Activated naive CD4-positive, alpha-beta T cell treated with anti-CD3 and anti-CD28 coated beads for 36 hours (primary cell): ENCODE measurements around the gene JAG1. TPM values are rescaled to one million over a fixed set of nuclear protein-coding genes. Genes with fewer than 3 reads are reported as not detected.

Experiments
- CTCF ChIA-PET: fragments of 350-600 bp; sonication (Branson Sonifier 250); formaldehyde crosslinking; loops from one replicate; lab custom pipeline; 2021; ENCODE audit warnings: antibody characterized with exemption; lab: Charles Lee
- DNase-seq: peaks from one replicate; pipeline ENCODE4 v3.0.0-alpha.2; 2020
- H3K27ac Mint-ChIP-seq: one replicate; pipeline ENCODE4 v1.8.0; 2021; ENCODE audit warnings: mild to moderate bottlenecking, mixed read lengths
- H3K27me3 Mint-ChIP-seq: one replicate; pipeline ENCODE4 v1.8.0; 2021; ENCODE audit warnings: low read depth, mixed read lengths
- H3K36me3 Mint-ChIP-seq: one replicate; pipeline ENCODE4 v1.8.0; 2021; ENCODE audit warnings: low read depth, mixed read lengths
- H3K4me1 Mint-ChIP-seq: one replicate; pipeline ENCODE4 v1.8.0; 2021; ENCODE audit warnings: low read depth, mixed read lengths
- H3K4me3 Mint-ChIP-seq: one replicate; pipeline ENCODE4 v1.8.0; 2021; ENCODE audit warnings: mild to moderate bottlenecking, moderate library complexity, mixed read lengths
- H3K9me3 Mint-ChIP-seq: one replicate; pipeline ENCODE4 v1.8.0; 2021; ENCODE audit warnings: mixed read lengths
- intact Hi-C: fragments of 100-400 bp; cut with micrococcal nuclease; formaldehyde crosslinking; loops from one replicate; pipeline ENCODE4 v1.15.1; 2023
- total RNA-seq, 2 experiments: library from RNA; stranded (reverse); gene quantifications; one replicate each; pipeline ENCODE4 v1.2.3, GENCODE V29; 2021

The JAG1 gene
- total RNA-seq, 2 experiments from 2014 or later: 0.25 to 0.41 TPM

DNA sequence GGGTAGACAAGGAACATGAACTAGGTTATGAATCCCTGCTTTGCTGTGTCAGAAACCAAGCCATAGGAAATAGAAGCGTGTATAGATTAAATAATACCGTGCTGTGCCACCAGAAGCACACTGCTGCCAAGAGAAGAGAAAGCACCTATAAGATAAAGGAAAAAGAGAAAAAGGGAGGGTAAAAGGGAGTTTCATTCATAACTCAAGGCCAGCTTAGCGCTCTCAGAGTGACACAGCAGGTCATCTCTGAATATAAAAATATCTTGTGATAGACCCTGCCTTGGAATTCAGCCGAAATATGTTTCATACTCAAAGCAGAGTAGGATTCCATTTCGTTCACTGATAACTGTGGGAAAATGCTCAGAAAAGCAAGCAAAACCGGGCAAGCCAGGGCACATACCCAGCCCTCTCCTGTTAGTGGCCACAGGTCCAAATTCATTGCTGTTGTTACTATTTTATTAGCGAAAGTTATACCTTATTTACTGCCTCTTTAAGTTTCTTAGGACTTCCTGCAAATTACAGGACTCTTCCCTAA, 8.7 kb downstream of the JAG1 start:
- CTCF ChIA-PET: no interaction called here
- intact Hi-C loops: no loop called here
- Mint-ChIP-seq H3K27ac (no peak overlapping the region), H3K4me1 (no peaks in the 10 kb centered on the region), H3K9me3 (no peaks in the 10 kb centered on the region), H3K27me3 (peaks cover 25% of the 10 kb centered on the region), H3K4me3 (no peak overlapping the region), H3K36me3 (no peaks in the 10 kb centered on the region)
- DNase-seq: no peak

DNA sequence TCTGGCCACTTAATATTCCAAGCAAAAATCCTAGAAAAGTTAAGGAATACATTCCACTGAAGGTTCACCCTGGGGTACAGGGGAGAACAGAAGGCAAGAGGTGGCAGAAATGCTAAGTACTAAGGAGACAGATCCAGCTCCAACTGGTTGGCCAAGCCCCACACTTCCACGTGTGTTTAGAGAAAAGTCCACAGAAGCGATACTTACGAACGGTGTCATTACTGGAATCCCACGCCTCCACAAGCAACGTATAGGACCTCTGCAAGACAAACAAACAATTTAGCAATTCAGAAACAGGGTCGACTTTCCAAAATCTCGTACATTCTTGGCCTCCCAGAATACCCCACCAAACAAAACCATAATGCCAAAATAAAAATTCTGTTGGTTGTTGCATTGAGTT, 10.0 kb downstream of the JAG1 start:
- no peaks in the 10 kb centered on the region for H3K4me1 Mint-ChIP-seq
- CTCF ChIA-PET: no interaction called here
- no peak overlapping the region for H3K4me3 Mint-ChIP-seq
- no peaks in the 10 kb centered on the region for H3K9me3 Mint-ChIP-seq
- intact Hi-C loops: no loop called here
- H3K27ac Mint-ChIP-seq: no peak overlapping the region
- H3K36me3 Mint-ChIP-seq: no peaks in the 10 kb centered on the region
- peaks cover 20% of the 10 kb centered on the region for H3K27me3 Mint-ChIP-seq
- no peak for DNase-seq

DNA sequence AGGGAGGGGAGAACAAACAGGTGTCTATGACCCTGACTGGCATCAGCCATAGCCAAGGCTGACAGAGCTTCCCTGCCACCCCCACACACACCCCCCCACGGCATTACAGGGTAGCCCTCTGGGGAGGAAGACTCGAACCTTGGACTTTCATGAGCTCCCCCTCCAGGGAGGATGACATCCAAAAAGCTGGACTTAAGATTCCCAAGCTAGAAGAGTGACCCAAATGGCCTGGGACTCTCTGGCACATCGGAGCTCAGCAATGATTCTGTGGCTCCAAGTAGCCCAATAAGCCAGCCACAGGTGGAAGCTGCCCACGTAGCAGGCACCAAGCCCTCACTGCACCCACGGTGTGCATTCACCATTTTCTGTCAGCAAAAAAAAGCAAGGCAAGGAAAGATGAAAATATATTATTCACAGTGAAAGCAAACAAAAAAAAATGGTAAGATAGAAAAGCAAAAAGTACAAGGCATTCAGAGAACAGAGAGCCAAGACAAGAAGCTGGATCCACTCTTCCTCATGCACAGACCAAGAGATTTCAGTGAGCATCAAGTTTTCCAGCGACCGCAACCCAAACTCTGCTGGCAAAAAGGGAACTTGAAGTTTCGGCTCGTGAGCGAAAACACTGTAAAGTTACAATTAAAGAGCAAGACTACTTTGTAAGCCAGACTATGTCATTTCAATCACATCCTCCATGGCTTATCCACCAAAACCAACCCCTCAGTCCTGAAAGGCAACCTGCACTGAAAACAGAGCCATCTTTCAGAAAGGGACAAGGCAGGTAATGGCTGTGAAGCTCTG, 10.9 kb downstream of the JAG1 start:
- Mint-ChIP-seq H3K9me3 (no peaks in the 10 kb centered on the region), H3K4me3 (no peak overlapping the region), H3K36me3 (no peaks in the 10 kb centered on the region), H3K4me1 (no peaks in the 10 kb centered on the region), H3K27ac (no peak overlapping the region), H3K27me3 (peaks cover 22% of the 10 kb centered on the region)
- intact Hi-C loops: no loop called here
- no peak for DNase-seq
- CTCF ChIA-PET: no interaction called here

DNA sequence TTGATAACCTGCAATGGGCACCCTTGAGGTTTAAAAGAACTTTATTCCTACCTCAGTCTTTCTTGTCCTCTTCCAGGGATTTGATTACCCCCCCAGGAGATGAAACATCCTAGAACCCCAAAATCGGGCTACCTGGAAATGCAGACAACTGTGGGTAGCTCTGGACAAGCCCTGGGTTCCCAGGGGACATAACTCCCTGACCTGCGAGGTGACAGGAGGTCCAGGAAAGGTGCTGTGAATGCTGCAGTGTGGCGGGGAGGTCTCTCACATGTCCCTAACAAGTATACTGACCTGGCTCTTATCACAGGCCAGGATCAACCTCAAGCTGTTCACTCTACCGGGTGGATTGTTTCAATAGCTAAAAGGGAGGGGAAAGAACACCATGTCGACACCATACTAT, 11.6 kb downstream of the JAG1 start:
- CTCF ChIA-PET: no interaction called here
- no peaks in the 10 kb centered on the region for H3K9me3 Mint-ChIP-seq
- H3K4me3 Mint-ChIP-seq: no peak overlapping the region
- intact Hi-C loops: no loop called here
- H3K36me3 Mint-ChIP-seq: no peaks in the 10 kb centered on the region
- no peak overlapping the region for H3K27ac Mint-ChIP-seq
- peaks cover 22% of the 10 kb centered on the region for H3K27me3 Mint-ChIP-seq
- no peaks in the 10 kb centered on the region for H3K4me1 Mint-ChIP-seq
- no peak for DNase-seq

DNA sequence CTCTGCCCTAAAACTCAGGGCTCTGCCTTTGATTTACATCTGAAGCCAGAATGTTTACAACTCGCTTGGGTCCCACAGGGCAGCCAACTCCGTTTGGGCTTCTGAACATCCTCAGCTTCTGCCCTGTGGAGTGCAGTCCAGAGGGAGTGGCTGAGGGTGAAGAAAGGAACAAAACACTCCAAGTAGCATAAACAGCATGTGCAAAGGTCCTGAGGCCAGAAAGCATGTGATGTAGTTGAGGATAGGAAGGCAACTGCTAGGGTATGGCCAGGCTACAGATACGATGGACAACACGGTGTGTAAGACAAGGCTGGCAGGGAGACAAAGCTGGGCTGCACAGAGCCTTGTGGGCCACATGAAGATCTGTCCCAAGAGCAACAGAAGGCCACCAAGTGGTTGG, 12.5 kb downstream of the JAG1 start:
- intact Hi-C loops: no loop called here
- H3K27me3 Mint-ChIP-seq: peaks cover 22% of the 10 kb centered on the region

DNA sequence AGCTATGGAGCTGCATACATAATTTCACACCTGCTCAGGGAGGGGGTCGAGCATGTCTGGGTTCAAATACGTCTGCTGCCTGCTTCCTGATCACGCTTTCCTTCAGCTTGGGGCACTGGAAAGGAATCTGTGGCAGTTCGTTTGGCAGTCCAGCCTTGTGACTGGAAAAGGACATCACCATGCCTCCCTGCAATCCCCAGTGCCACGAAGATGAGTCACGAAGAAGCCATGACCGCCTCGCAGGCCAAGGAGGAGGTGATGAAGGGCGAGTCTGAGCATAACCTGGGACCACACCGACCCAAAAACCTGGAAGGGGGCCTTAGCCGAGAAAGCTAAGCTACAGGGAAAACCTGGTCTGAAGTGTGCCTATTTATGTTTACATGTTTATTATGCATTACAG, 13.1 kb downstream of the JAG1 start:
- Mint-ChIP-seq H3K4me1 (no peaks in the 10 kb centered on the region), H3K27me3 (peaks cover 24% of the 10 kb centered on the region), H3K9me3 (no peaks in the 10 kb centered on the region), H3K36me3 (no peaks in the 10 kb centered on the region), H3K4me3 (no peak overlapping the region), H3K27ac (no peak overlapping the region)
- no peak for DNase-seq
- intact Hi-C loops: no loop called here
- CTCF ChIA-PET: no interaction called here

More for the DNA sequence above, 12.5 kb downstream of the JAG1 start:
- Mint-ChIP-seq H3K36me3 (no peaks in the 10 kb centered on the region), H3K27ac (no peak overlapping the region), H3K4me1 (no peaks in the 10 kb centered on the region), H3K9me3 (no peaks in the 10 kb centered on the region), H3K4me3 (no peak overlapping the region)
- CTCF ChIA-PET: no interaction called here
- no peak for DNase-seq

DNA sequence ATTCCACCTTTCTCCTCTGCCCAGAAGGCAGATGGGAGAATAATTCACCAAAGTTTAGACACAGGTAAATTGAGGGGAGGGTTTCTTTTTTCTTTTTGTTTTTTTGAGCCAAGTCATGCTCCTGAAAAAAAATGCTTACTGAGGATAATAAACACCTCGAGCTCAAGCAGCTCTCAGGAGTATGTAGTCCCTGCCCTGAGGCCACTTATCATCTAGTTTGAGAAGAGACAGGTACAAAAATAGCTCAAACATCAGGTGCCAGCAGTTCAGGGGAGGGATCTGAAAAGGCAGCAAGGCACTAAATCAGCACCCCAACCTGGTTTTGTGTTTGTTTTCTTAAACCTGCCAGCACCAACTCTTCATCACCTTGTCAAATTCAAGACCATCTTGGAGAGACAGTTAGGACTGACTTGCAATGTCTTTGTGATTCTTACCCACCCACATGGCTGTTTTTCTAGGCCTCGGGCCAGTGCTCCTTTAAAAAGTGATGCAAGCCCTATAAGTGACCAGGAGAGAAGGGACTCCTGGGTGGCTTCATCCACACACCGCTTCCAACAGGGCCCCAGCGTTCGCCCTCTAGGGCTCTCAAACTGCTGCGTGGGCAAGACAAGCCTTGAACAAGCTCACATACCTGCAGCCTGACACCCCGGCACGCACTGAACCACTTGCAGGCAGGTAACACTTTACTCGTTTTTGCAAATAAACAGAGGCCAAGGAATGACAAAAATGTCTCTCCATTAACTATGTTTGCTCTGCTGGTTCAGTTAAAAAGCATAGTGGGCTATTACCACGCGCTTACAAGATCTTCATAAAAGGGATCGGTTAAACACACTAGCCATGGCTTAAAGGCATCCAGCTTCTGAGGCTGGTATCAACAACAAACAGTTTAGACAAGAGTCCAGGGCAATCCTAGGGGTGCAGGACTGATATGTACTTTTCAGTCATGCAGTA, 13.9 kb downstream of the JAG1 start:
- Mint-ChIP-seq H3K4me1 (no peaks in the 10 kb centered on the region), H3K27me3 (peaks cover 22% of the 10 kb centered on the region), H3K9me3 (no peaks in the 10 kb centered on the region), H3K36me3 (no peaks in the 10 kb centered on the region), H3K4me3 (no peak overlapping the region), H3K27ac (no peak overlapping the region)
- DNase-seq: no peak
- intact Hi-C loops: no loop called here
- CTCF ChIA-PET: interaction anchor here (0.6 kb wide), 1 partner anchor 16 kb away, joined by 4 read pairs; no protein-coding TSS in a partner anchor

DNA sequence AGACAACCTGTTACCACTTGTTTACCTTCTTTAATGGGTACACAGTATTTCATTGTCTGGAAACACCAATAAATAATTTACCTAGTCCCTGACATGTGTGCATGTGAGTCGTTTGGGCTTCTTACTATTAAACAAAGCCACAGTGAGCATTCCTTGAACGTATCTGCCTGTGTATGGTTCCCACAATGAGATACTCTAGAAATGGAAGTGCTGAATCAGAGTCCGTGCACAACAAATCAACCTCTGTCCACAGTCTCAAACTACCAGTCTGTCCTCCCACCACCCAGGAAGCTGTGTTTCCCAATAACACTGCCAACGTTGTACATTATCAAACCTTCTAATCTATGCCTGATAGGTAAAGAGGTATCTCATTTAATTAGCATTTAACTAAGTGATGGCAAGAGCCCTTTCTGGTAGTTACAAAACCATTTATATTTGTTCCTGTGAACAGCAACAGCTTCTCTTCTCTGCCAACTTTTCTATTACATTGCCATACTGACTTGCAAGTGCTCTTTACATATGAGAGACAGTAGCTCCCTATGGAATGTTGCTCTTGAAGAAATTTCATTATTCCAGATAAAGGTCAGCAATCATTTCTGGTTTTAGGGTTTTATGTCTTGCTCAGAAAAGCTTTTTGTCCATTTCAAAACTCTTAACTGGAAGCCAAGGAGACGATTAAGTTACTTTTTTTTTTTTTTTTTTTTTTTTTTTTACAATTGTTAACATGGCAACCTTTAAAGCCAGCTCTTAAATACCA, 14.7 kb downstream of the JAG1 start:
- Mint-ChIP-seq H3K27me3 (peaks cover 21% of the 10 kb centered on the region), H3K9me3 (no peaks in the 10 kb centered on the region), H3K36me3 (no peaks in the 10 kb centered on the region), H3K27ac (no peak overlapping the region), H3K4me1 (no peaks in the 10 kb centered on the region), H3K4me3 (no peak overlapping the region)
- no peak for DNase-seq
- CTCF ChIA-PET: interaction anchor here (0.6 kb wide), 1 partner anchor 17 kb away, joined by 4 read pairs; no protein-coding TSS in a partner anchor
- intact Hi-C loops: no loop called here

DNA sequence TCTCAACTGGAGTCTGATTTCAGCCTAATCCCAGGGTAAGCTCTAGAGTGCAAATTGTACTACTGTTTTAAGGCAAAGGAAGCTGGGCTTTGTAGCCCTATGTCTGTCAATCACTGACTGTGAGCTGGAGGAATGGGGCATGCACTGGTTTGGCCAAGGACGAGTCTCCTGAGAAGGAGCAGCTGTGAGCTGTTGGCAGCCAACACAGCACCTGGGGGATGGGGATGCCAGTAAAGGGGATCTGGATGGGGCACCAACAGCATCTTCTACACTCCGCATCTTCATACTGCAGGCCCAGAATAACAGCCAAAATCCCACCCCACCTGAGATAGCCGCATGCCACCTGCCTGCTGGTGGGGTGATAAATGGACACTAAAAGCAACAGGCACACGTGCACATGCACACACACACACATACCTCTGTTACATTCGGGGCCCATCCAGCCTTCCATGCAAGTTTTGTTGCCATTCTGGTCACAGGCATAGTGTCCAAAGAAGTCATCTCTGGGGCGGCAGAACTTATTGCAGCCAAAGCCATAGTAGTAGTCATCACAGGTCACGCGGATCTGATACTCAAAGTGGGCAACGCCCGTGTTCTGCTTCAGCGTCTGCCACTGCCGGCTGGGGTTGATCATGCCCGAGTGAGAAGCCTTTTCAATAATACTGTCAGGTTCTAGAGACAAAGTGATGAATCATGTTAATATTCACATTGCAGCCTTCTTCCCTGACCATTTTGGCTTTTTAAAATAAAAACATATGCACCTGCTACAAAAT, 15.6 kb downstream of the JAG1 start:
- Mint-ChIP-seq H3K4me1 (no peaks in the 10 kb centered on the region), H3K9me3 (no peaks in the 10 kb centered on the region), H3K27me3 (peaks cover 16% of the 10 kb centered on the region), H3K36me3 (no peaks in the 10 kb centered on the region), H3K27ac (no peak overlapping the region), H3K4me3 (no peak overlapping the region)
- intact Hi-C loops: no loop called here
- DNase-seq: no peak
- CTCF ChIA-PET: no interaction called here

DNA sequence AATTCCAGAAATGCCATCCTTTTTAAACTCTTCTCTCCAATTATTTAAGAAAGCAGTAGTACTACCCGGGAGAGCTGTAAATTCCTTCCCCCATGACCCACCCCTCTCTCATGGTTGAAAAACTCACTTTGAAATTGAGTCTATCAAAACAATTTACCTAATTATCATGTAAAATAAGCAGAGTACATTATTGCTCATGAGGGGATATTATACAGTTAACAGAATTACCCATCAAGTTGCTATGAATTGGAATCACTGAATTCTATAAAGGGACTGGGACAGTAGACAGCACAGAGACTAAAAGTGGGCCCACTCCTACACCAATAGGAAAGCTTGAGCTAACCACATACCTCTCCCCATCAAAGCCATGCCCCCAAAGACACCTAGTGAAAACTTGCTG, 16.3 kb downstream of the JAG1 start:
- no peak overlapping the region for H3K4me3 Mint-ChIP-seq
- H3K36me3 Mint-ChIP-seq: no peaks in the 10 kb centered on the region
- no peak for DNase-seq
- intact Hi-C loops: no loop called here
- H3K4me1 Mint-ChIP-seq: no peaks in the 10 kb centered on the region
- H3K27me3 Mint-ChIP-seq: peaks cover 16% of the 10 kb centered on the region
- H3K27ac Mint-ChIP-seq: no peak overlapping the region
- CTCF ChIA-PET: no interaction called here
- no peaks in the 10 kb centered on the region for H3K9me3 Mint-ChIP-seq

DNA sequence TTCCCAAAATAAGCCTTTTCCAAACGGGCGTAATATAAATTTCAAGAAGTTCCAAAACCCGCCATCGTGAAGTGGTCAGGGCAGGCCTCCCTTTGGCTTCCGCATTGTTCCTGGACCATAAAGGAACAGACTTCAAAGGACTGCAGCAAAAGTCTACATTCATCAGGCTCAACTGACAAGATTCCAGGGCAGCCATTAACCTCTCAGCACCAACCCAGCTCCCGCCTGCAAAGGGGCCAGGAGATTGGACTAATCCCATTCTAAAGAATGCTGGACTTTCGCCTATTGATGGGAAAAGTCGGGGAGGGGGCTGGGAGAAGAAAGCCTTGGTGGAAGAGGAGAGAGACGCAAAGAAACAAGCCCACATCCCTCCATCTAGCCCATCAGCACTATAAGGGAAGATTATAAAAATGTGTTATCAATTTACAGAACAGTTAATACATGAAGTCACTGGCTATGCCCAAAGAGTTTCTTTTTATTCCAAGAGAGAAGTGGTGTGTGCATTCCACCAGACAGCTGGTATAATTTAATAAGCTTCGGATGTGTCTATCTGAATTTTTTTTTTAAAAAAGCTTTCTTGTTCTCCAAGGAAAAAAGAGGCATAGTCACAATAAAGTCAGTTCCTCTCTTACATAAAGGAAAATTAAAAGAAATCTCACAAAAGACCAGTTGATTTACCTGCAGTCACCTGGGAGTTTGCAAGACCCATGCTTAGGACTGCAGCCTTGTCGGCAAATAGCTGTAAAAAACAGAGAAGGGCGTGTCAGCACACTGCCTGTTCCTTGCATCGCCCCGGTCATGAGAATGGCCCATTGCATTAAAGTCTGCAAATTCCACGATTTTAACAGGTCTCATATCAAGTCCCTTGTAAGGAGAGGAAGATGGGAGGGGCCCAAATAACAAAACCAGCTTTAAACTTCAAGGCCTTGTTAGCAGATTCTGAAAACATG, 17.8 kb downstream of the JAG1 start:
- Mint-ChIP-seq H3K36me3 (no peaks in the 10 kb centered on the region), H3K27me3 (peaks cover 11% of the 10 kb centered on the region), H3K4me1 (no peaks in the 10 kb centered on the region), H3K4me3 (no peak overlapping the region), H3K9me3 (no peaks in the 10 kb centered on the region), H3K27ac (no peak overlapping the region)
- intact Hi-C loops: no loop called here
- no peak for DNase-seq
- CTCF ChIA-PET: no interaction called here
